ENCODE data around the gene TRA2A.

DNA sequence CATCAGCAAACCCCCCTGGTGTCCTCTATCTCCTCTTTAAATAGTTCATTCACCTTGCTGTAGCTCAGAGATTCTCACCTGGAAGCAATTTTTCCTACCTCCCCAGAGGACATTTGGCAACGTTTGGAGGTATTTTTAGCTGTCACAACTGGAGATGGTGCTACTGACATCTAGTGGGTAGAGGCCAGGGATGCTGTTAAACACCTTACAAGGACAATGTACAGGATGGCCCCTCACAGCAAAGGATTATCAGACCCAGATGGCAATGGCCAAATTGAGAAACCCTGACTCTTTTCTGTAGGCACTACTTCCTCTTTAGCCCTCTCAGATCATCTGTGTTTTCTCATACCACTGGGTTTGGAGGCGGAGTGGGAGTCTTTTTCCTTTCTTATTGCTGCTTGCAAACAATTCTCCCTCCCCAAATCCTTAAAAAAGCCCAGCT is 13.2 kb upstream of the TRA2A start:
- TF ChIP-seq, protein P1, sequence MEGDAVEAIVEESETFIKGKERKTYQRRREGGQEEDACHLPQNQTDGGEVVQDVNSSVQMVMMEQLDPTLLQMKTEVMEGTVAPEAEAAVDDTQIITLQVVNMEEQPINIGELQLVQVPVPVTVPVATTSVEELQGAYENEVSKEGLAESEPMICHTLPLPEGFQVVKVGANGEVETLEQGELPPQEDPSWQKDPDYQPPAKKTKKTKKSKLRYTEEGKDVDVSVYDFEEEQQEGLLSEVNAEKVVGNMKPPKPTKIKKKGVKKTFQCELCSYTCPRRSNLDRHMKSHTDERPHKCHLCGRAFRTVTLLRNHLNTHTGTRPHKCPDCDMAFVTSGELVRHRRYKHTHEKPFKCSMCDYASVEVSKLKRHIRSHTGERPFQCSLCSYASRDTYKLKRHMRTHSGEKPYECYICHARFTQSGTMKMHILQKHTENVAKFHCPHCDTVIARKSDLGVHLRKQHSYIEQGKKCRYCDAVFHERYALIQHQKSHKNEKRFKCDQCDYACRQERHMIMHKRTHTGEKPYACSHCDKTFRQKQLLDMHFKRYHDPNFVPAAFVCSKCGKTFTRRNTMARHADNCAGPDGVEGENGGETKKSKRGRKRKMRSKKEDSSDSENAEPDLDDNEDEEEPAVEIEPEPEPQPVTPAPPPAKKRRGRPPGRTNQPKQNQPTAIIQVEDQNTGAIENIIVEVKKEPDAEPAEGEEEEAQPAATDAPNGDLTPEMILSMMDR (IDR thresholded peaks at IDR 0.05), result peak in 1 of 5 experiments; percentile 4
- TF ChIP-seq POLR2AphosphoS5 (IDR thresholded peaks at IDR 0.05), result no peak
